ENCODE results near the gene TGIF1. TPM values are rescaled to one million over a fixed set of nuclear protein-coding genes. Genes with fewer than 3 reads are reported as not detected.

TGIF1 gene
- total and polyA plus RNA-seq, 2 of the 4 experiments (the other 2 are of a cell fraction), result 62.1 to 118 TPM

DNA sequence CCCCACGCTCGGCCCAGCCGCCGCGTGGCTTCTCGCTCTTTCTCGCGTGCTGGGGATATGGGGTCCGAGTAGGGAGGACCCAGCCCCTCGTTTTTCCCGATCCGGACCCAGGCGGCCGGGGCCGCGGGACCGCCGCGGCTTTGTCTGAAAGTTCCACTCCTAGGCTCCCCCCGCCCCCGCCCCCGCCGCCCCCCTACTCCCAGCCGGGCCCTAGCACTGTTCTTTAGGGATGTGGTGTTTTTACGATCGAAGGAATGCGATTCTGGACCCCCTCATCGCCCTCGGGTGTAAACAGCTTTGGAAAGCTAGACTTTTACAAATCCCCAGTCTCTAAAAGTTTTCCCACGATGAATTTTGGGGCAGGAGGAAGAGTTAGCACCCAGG, 819 bp downstream of the TGIF1 start:
- H4K8ac ChIP-seq (ENCODE audit: low read depth in 2 of 2, low read length in 2 of 2), result peak overlapping the region; percentile 80 to 97
- no peaks in the 10 kb centered on the region for H3K9me1 ChIP-seq (ENCODE audit: insufficient read depth, low read length)
- H3K4ac ChIP-seq (ENCODE audit: low read depth, low read length), result peak overlapping the region; percentile 89
- no peak for DNase-seq
- H2BK20ac ChIP-seq (ENCODE audit: low read depth, low read length), result peak overlapping the region; percentile 22; the same call in 1 of the 2 replicates
- H3K23ac ChIP-seq (ENCODE audit: low read depth, low read length), result peak overlapping the region; percentile 88
- peak overlapping the region; percentile 85 for H3K4me3 ChIP-seq (ENCODE audit: insufficient read depth, low read depth, low read length)
- peak overlapping the region; percentile 92 for H2AK9ac ChIP-seq (replicated peaks; ENCODE audit: low read depth, low read length, poor library complexity)
- H3K14ac ChIP-seq (replicated peaks; ENCODE audit: low read depth, low read length), result peak overlapping the region; percentile 90
- peak overlapping the region; percentile 74 for H4K91ac ChIP-seq (ENCODE audit: insufficient read depth, low read depth, low read length)
- ATAC-seq (ENCODE audit: low read depth), result no peak
- H3K36me3 ChIP-seq (ENCODE audit: control insufficient read depth, insufficient read depth, low read length), result no peaks in the 10 kb centered on the region; the same call in 1 of the 2 replicates
- peak overlapping the region; percentile 78 for H2AFZ ChIP-seq (replicated peaks; ENCODE audit: low read length, poor library complexity)
- dilution Hi-C loops (cut with HindIII; ENCODE audit: low sequenced_read_pairs, unreplicated experiment), result no loop called here
- peak overlapping the region; percentile 85 for H3K4me2 ChIP-seq (ENCODE audit: low read depth, low read length)
- H3K9me3 ChIP-seq (ENCODE audit: control insufficient read depth, insufficient read depth, low read length), result no peaks in the 10 kb centered on the region
- peak overlapping the region; percentile 92 for H3K18ac ChIP-seq (ENCODE audit: low read depth, low read length)
- BruUV-seq (replicated peaks), result no TSS peak
- H2AK5ac ChIP-seq (ENCODE audit: low read depth, low read length), result 0 out of 2 replicates have a peak overlapping the region, but pooled peaks have one; percentile 12
- POLR2A ChIA-PET (ENCODE audit: unreplicated experiment), result no interaction called here
- CTCF ChIA-PET, result no interaction called here
- no peak overlapping the region for H2BK15ac ChIP-seq (ENCODE audit: low read depth, low read length)
- intact Hi-C loops (cut with micrococcal nuclease), result loop anchor here (1.0 to 10.0 kb wide), 6 partner anchors 188 to 547 kb away; partner anchors contain the start of gene MYL12B
- H2BK120ac ChIP-seq (ENCODE audit: low read depth, low read length), result peak overlapping the region; percentile 40
- in situ Hi-C loops (cut with MboI; ENCODE audit: low sequenced_read_pairs), result loop anchor here (5.0 kb wide), 3 partner anchors 147 to 217 kb away; no protein-coding TSS in a partner anchor
- peaks cover 2% of the 10 kb centered on the region for H3K4me1 ChIP-seq (ENCODE audit: control insufficient read depth, insufficient read depth, low read length)
- peak overlapping the region; percentile 97 for H3K56ac ChIP-seq (ENCODE audit: extremely low read depth, insufficient read depth, low read length)
- peak overlapping the region; percentile 98 for H3K9ac ChIP-seq (ENCODE audit: low read depth, low read length)
- H2BK5ac ChIP-seq (ENCODE audit: low read depth, low read length, poor library complexity, severe bottlenecking), result peak overlapping the region; percentile 93
- H3K79me1 ChIP-seq (ENCODE audit: low read depth in 1 of 2, low read length in 2 of 2), result peaks cover 0 to 6% of the 10 kb centered on the region in 2 experiments; a peak in 2 of 4 replicates
- peaks cover 16% of the 10 kb centered on the region for H4K20me1 ChIP-seq (ENCODE audit: insufficient read depth, low read length)
- peak overlapping the region; percentile 95 for H3K27ac ChIP-seq (ENCODE audit: insufficient read depth, low read length)
- peak overlapping the region; percentile 72 for H4K5ac ChIP-seq (ENCODE audit: low read depth, low read length)
- no peaks in the 10 kb centered on the region for H3K27me3 ChIP-seq (ENCODE audit: control insufficient read depth, insufficient read depth, low read length)
- WGBS, 2 experiments (ENCODE audit: extremely low coverage in 2 of 2, insufficient read length in 1 of 2), result no CpG with 5 or more reads among the region's 30 CpGs
- TF ChIP-seq MXI1 (IDR thresholded peaks at IDR 0.05; ENCODE audit: borderline replicate concordance, low read depth, low read length), result no peak
- TF ChIP-seq SMC3 (IDR thresholded peaks at IDR 0.05; ENCODE audit: low read depth, low read length), result no peak
- no peak for TF ChIP-seq FOS (IDR thresholded peaks at IDR 0.05; ENCODE audit: low read depth, low read length)
- TF ChIP-seq, protein P1, sequence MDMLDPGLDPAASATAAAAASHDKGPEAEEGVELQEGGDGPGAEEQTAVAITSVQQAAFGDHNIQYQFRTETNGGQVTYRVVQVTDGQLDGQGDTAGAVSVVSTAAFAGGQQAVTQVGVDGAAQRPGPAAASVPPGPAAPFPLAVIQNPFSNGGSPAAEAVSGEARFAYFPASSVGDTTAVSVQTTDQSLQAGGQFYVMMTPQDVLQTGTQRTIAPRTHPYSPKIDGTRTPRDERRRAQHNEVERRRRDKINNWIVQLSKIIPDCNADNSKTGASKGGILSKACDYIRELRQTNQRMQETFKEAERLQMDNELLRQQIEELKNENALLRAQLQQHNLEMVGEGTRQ (IDR thresholded peaks at IDR 0.05; ENCODE audit: low read depth, low read length), result no peak
- no peak for TF ChIP-seq RFX5 (IDR thresholded peaks at IDR 0.05; ENCODE audit: low read depth, low read length)
- TF ChIP-seq NFE2L2 (IDR thresholded peaks at IDR 0.05; ENCODE audit: low read depth, low read length), result no peak
- TF ChIP-seq RAD21 (IDR thresholded peaks at IDR 0.05; ENCODE audit: low read length), result no peak
- TF ChIP-seq RCOR1 (IDR thresholded peaks at IDR 0.05; ENCODE audit: insufficient replicate concordance, low read length), result no peak
- TF ChIP-seq, protein P2, sequence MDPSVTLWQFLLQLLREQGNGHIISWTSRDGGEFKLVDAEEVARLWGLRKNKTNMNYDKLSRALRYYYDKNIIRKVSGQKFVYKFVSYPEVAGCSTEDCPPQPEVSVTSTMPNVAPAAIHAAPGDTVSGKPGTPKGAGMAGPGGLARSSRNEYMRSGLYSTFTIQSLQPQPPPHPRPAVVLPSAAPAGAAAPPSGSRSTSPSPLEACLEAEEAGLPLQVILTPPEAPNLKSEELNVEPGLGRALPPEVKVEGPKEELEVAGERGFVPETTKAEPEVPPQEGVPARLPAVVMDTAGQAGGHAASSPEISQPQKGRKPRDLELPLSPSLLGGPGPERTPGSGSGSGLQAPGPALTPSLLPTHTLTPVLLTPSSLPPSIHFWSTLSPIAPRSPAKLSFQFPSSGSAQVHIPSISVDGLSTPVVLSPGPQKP (IDR thresholded peaks at IDR 0.05; ENCODE audit: borderline replicate concordance, low read depth, low read length), result no peak
- TF ChIP-seq BHLHE40 (IDR thresholded peaks at IDR 0.05; ENCODE audit: low read depth, low read length), result no peak
- TF ChIP-seq, protein P3, sequence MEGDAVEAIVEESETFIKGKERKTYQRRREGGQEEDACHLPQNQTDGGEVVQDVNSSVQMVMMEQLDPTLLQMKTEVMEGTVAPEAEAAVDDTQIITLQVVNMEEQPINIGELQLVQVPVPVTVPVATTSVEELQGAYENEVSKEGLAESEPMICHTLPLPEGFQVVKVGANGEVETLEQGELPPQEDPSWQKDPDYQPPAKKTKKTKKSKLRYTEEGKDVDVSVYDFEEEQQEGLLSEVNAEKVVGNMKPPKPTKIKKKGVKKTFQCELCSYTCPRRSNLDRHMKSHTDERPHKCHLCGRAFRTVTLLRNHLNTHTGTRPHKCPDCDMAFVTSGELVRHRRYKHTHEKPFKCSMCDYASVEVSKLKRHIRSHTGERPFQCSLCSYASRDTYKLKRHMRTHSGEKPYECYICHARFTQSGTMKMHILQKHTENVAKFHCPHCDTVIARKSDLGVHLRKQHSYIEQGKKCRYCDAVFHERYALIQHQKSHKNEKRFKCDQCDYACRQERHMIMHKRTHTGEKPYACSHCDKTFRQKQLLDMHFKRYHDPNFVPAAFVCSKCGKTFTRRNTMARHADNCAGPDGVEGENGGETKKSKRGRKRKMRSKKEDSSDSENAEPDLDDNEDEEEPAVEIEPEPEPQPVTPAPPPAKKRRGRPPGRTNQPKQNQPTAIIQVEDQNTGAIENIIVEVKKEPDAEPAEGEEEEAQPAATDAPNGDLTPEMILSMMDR (conservative IDR thresholded peaks at IDR 0.05; ENCODE audit: low read depth, low read length), result no peak
- TF ChIP-seq MAFK (IDR thresholded peaks at IDR 0.05; ENCODE audit: low read depth, low read length), result no peak
- no peak for TF ChIP-seq CEBPB (IDR thresholded peaks at IDR 0.05; ENCODE audit: low read depth, low read length)
- TF ChIP-seq CHD1 (IDR thresholded peaks at IDR 0.05; ENCODE audit: low read depth, low read length), result no peak
- TF ChIP-seq POLR2A (IDR thresholded peaks at IDR 0.05; ENCODE audit: low read depth, low read length), result no peak

All from IMR-90 (cell line).